GM18498 (cell line): Measurements from ENCODE around the gene TRIM3.

Experiments used
- ATAC-seq: cut with Tn5 transposase; IDR thresholded peaks from one replicate; pipeline ENCODE4 v1.9.1; 2021; ENCODE audit warnings: mild to moderate bottlenecking, moderate library complexity; ENCODE audit not compliant: unreplicated experiment

TRIM3 gene

DNA sequence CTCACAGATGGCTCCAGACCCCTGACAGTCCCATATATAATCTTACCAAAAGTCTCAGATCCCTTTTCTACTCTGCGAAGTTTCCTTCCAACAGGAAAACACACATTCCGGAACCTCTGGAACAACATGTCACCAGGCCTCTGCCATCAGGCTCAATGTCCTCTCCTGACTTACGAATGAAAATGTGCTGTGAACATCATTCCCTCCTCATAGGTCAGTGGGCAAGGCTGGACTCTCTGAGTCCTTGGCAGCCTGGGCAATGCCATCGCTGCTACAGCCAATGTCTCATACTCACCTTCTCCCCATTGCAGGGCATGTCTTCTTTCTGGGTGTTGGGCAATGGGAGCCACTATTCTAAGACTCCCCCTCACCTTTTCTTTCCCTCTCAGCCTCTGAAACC is 31.3 kb downstream of the TRIM3 start:
- no peak for ATAC-seq

- no peak for ATAC-seq
These were observed 32.8 kb downstream of the TRIM3 start, which contains the start of gene HPX for GRCh38 chr11:6440906-6441358. Gene HPX, minus strand, starts transcription at chr11:6440987. Its CDS starts 24 bp downstream, at chr11:6440963.

DNA sequence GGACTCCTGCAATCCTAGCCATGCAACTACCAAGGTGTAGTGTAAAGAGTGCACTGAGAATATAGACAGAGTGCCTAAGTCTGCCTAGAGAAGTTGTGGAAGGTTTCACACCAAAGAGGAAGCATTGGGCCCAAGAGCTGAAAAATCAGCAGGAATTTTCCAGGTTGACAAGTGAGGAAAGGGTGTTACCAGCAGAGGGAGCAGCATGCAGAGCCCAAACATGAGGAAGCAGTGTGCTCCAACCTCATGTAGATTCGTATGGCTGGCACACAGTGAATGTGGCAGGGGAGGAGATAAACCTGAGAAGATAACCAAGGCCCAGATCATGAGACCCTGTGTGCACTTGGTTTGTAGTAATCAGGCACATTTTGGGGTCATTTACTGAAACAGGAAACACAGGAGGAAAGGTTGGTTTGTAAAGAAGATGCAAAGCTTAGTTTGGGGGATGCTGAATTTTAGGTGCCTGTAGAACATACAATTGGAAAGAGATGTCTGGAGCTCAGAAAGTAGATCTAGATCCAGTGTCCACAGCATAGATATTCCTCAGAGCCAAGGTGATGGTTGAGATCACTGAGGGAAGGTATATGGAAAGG is 34.7 kb downstream of the TRIM3 start:
- ATAC-seq = no peak

- ATAC-seq = no peak
These were observed 35.7 kb downstream of the TRIM3 start for GRCh38 chr11:6437993-6438392.

DNA sequence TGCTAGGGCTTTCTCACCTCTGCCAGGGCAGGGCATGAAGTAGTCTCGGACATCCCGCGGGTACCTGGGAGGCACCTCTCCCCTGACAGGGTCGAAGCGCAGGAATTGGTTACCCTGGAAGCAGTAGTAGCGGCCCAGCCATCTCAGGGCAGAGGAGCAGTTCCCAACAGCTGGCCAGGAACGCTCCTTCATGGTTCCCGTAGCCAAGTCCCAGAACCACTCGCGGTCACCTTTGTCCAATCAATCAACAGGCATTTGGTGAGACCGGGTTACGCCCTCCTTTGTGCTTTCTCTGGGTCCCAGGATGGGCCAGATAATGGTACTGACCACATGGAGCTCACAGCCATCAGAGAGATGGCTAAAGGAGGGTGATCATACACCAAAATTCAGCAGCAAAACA is 36.3 kb downstream of the TRIM3 start:
- no peak for ATAC-seq

DNA sequence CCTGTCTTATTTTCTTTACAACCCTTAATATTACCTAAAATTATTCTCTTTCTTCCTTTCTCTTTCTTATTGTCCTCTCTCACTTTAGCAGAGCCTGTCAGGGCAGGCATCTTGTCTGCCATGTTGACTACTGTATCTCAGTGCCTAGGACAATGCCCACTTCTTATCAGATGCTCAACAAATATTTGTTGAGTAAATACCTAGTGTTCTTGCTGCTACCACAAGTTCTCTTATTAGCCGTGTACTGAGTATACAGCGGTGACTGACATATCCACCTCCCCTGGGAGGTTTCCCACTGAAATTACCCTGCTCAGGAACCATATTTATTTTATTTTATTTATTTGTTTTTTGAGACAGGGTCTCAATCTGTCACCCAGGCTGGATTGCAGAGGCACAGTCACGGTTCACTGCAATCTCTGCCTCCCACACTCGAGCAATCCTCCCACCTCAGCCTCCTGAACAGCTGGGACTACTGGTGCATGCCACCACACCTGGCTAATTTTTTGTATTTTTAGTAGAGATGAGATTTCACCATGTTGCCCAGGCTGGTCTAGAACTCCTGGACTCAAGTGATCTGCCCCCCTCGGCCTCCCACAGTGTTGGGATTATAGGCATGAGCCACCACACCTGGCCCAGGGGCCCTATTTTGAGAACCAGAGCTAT is 39.6 kb downstream of the TRIM3 start:
- peak; percentile 39 for ATAC-seq

- ATAC-seq = no peak
These were observed 41.9 kb downstream of the TRIM3 start for GRCh38 chr11:6431861-6432260.

- no peak for ATAC-seq
These were observed 46.2 kb downstream of the TRIM3 start for GRCh38 chr11:6427516-6427915.

DNA sequence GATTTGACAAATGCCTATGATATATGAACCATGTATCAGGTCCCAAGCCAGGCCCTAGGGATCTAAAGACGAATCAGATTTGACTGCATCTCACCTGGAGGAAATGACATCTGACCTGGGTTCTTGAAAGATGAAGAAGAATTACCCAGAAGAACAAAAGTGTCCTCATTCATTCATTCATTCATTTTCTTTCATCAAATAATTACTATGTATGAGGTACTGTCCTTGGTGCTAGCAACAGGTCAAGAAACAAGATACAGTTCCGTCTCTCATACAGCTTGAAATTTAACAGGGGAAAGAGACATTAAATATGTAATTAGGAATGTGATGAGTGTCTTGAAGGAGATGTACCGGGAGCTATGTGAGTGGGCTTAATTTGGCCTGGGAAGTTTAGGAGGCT is 53.1 kb downstream of the TRIM3 start:
- ATAC-seq = no peak

GRCh38 chr11:6419009-6419631 is 54.6 kb downstream of the TRIM3 start, which contains the start of gene APBB1:
Gene APBB1, minus strand, starts transcription at chr11:6419094. Its CDS starts 7,747 bp downstream, at chr11:6411347.
- ATAC-seq = peak; percentile 47

DNA sequence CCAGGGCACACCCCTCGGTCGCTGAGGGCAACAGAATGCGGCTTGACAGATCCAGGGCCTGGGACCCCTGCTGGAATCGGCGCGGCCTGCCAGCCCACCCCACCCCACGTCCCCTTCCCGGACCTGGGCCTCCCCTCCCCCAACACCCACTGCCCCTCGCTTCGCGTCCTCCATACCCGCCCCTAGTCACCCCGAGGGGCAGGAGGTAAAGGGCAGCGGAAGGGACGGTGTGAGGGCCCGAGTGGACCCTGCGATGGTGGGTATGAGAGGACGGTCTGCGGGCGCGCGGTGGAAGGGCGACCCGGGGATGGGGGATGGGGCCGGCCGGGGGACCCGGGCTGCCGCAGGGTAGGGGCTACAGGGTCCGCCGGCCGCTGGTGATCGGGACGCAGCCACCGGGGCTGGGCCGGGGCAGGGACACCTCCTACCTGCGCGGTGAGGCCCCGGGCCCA is 55.2 kb downstream of the TRIM3 start:
- no peak for ATAC-seq

DNA sequence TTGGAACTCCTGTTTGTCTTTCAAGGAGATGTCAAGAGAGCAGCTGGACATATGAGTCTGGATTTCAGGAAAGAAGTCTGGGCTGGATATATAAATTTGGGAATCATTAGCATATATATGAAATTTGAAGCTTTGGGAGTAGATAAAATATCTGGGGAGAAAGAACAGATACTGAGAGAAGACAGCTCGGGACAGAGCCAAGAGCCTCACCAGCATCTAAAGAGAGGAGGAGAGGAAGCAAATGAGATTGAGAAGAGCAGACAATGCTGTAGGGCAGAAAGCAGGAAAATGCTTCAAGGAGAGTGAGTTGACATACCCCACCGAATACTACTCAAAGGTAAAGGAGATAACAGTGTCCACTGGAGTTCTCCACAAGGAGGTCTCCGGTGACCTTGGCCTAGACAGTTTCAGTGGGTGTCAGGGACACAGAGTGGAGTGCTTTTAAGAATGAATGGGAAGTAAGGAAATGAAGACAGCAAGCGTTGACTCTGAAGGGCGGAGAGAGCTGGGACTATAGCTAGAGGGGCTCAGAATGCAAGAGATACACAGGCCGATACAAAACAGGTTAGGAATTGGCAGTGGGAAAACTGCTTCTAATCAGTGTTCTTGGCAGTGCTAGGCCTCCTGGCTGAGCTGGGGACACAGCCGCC is 55.7 kb downstream of the TRIM3 start:
- ATAC-seq = no peak

DNA sequence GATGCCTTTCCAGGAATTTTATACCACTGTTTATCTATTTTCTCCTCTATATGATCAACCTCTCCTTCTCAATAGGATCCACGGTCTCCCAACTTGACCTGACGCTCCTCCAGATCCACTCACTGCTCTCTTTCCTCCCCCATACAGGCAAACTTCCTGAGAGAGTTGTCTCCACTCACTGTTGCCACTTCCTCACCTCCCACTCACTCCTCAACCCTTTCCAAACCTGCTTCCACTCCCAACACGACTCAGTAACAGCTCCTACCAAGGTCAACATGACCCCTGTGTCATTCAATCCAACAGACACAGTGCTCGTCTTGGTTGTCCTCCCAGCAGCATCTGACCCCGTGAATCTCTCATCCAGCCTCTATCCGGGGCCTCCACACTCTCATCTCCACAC is 57.9 kb downstream of the TRIM3 start:
- no peak for ATAC-seq

- peak; percentile 44 for ATAC-seq
These were observed 58.8 kb downstream of the TRIM3 start for GRCh38 chr11:6414874-6415328.

DNA sequence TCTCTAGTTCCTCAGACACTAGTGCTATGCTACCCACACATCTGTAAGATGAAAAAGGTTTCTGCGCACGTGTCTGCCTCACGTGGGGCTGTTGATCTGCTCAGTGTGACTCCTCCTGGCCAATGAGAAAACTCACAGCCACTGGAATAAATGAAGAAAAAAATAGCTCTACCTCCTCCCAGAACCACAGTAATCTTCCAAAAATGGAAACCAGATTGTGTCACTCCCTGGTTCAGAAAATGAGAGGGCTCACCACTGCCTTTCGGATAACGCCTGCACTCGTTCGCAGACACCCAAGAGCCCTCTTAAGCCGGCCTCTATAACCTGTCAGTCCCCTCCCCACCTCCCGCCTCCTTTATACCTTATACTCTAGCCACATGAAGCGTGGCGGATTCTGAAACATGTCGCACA is 59.9 kb downstream of the TRIM3 start:
- ATAC-seq = no peak

DNA sequence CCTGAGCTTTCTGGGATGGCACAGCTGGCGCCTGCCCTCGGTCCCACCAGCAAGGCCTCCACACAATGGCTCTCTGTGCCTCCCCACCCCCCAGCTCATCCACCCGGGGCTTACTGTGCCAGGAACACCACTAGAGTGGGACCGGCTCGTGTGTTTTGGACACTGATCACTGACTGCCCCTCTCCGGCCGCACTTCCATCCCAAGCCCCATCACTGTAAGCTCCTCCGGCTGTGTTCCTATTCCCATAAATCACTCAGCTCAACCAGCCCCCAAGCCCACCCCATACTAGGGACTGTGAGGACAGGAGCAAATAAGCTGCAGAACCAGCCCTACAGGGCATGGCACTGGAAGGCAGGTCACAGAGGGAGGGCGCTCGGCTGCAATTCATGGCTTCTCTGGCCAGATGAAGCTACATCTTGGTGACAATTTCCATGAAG is 62.1 kb downstream of the TRIM3 start:
- no peak for ATAC-seq

- ATAC-seq = no peak
These were observed 62.9 kb downstream of the TRIM3 start for GRCh38 chr11:6410695-6411430.

- no peak for ATAC-seq
These were observed 67.4 kb downstream of the TRIM3 start for GRCh38 chr11:6406370-6406769.

GRCh38 chr11:6405846-6406245 is 67.9 kb downstream of the TRIM3 start:
- no peak for ATAC-seq

- no peak for ATAC-seq
These were observed 68.6 kb downstream of the TRIM3 start for GRCh38 chr11:6405052-6405667.
